ENCODE data around the gene BTC.

BTC gene

GRCh38 chr4:74794382-74795010 lies at the start of gene BTC:
Gene BTC (minus strand): TSS chr4:74794523. CDS start chr4:74794325, 198 bp downstream.
- peak; percentile 69 for TF ChIP-seq CTCF (conservative IDR thresholded peaks at IDR 0.05; ENCODE audit: low read depth, low read length)
- no peak for DNase-seq (ENCODE audit: low read depth)
- peak within 1 kb of the TSS; percentile 69 for H3K4me3 ChIP-seq (ENCODE audit: low read length)

GRCh38 chr4:74840936-74841509 lies 46.7 kb upstream of the BTC start:
- TF ChIP-seq CTCF (conservative IDR thresholded peaks at IDR 0.05; ENCODE audit: low read depth, low read length) = no peak
- no peak for DNase-seq (ENCODE audit: low read depth)
- H3K4me3 ChIP-seq (ENCODE audit: low read length) = no peak overlapping the region

GRCh38 chr4:74838746-74839370 lies 44.5 kb upstream of the BTC start:
- peak; percentile 75 for DNase-seq (ENCODE audit: low read depth)
- H3K4me3 ChIP-seq (ENCODE audit: low read length) = no peak overlapping the region
- no peak for TF ChIP-seq CTCF (conservative IDR thresholded peaks at IDR 0.05; ENCODE audit: low read depth, low read length)

- no peak overlapping the region for H3K4me3 ChIP-seq (ENCODE audit: low read length)
- TF ChIP-seq CTCF (conservative IDR thresholded peaks at IDR 0.05; ENCODE audit: low read depth, low read length) = peak; percentile 28
- DNase-seq (ENCODE audit: low read depth) = no peak
These were observed 36.6 kb upstream of the BTC start for GRCh38 chr4:74830928-74831327.

- DNase-seq (ENCODE audit: low read depth) = no peak
- no peak overlapping the region for H3K4me3 ChIP-seq (ENCODE audit: low read length)
- no peak for TF ChIP-seq CTCF (conservative IDR thresholded peaks at IDR 0.05; ENCODE audit: low read depth, low read length)
These were observed 28.9 kb upstream of the BTC start for GRCh38 chr4:74823194-74823593.

- no peak for TF ChIP-seq CTCF (conservative IDR thresholded peaks at IDR 0.05; ENCODE audit: low read depth, low read length)
- DNase-seq (ENCODE audit: low read depth) = no peak
These were observed 28.3 kb upstream of the BTC start for GRCh38 chr4:74822603-74823002.

GRCh38 chr4:74821541-74821940 lies 27.2 kb upstream of the BTC start:
- H3K4me3 ChIP-seq (ENCODE audit: low read length) = no peak overlapping the region
- no peak for DNase-seq (ENCODE audit: low read depth)
- no peak for TF ChIP-seq CTCF (conservative IDR thresholded peaks at IDR 0.05; ENCODE audit: low read depth, low read length)

More at GRCh38 chr4:74822603-74823002, 28.3 kb upstream of the BTC start:
- H3K4me3 ChIP-seq (ENCODE audit: low read length) = no peak overlapping the region
